Kidney (tissue), 14 donors: ENCODE results near the gene KCNB1. TPM values are rescaled to one million over a fixed set of nuclear protein-coding genes. Genes with fewer than 3 reads are reported as not detected.

Experiments
- DNase-seq, 5 donors: peaks; one replicate each; pipeline ENCODE4 v3.0.0-alpha.2; 2013 to 2020
- FAIRE-seq: peaks from 2 replicates; lab custom pipeline; 2012; peaks lifted over from hg19 to GRCh38; lab: Jason Lieb, UNC
- H3K27ac ChIP-seq, 2 donors: one replicate each; pipeline ENCODE4 v1.7.0; 2013; ENCODE audit warnings: low read depth in 2 of 2, low read length in 2 of 2, inconsistent platforms in 1 of 2
- H3K27me3 ChIP-seq: one replicate; pipeline ENCODE4 v1.7.1; 2013; ENCODE audit warnings: low read length, inconsistent platforms; ENCODE audit not compliant: control insufficient read depth, insufficient read depth
- H3K36me3 ChIP-seq, 3 donors: one replicate each; pipeline versions ENCODE4 v1.7.0 to v1.7.1; 2013; ENCODE audit warnings: low read length in 3 of 3, control low read depth in 1 of 3, inconsistent platforms in 1 of 3; ENCODE audit not compliant: insufficient read depth in 3 of 3, control insufficient read depth in 2 of 3
- H3K4me1 ChIP-seq, 3 donors: one replicate each; pipeline versions ENCODE4 v1.7.0 to v1.7.1; 2013; ENCODE audit warnings: low read length in 3 of 3, inconsistent platforms in 1 of 3, low read depth in 1 of 3; ENCODE audit not compliant: control insufficient read depth in 2 of 3, insufficient read depth in 2 of 3
- H3K4me3 ChIP-seq, 3 donors: one replicate each; pipeline versions ENCODE4 v1.7.0 to v1.8.1; 2013; ENCODE audit warnings: low read length in 3 of 3, control low read depth in 1 of 3, inconsistent platforms in 1 of 3
- H3K9ac ChIP-seq, 3 donors: one replicate each; pipeline versions ENCODE4 v1.7.0 to v1.7.1; 2013; ENCODE audit warnings: low read length in 3 of 3, control low read depth in 1 of 3, inconsistent platforms in 1 of 3
- H3K9me3 ChIP-seq, 3 donors: one replicate each; pipeline versions ENCODE4 v1.7.0 to v1.7.1; 2013; ENCODE audit warnings: low read length in 3 of 3, control low read depth in 1 of 3, inconsistent platforms in 1 of 3; ENCODE audit not compliant: control insufficient read depth in 2 of 3, insufficient read depth in 1 of 3
- CTCF ChIP-seq: IDR thresholded peaks from 3 replicates; pipeline ENCODE4 v1.5.1; 2012; ENCODE audit warnings: mild to moderate bottlenecking, moderate library complexity, borderline replicate concordance; ENCODE audit not compliant: insufficient read depth; ENCODE audit errors: extremely low read depth
- intact Hi-C: fragments of 100-400 bp; cut with DNase I; formaldehyde crosslinking; loops from one replicate; pipeline ENCODE4 v1.11.1; 2022
- polyA plus RNA-seq: library from polyadenylated mRNA; stranded (reverse); fragments of 350-450 nt; fragmentation: Illumina TruSeq; extraction: RNeasy Lipid Tissue Mini Kit (QIAGEN cat#74804); gene quantifications from one replicate; pipeline ENCODE4 v1.2.3, GENCODE V29; 2014; ENCODE audit warnings: low read depth, low replicate concordance; ENCODE audit not compliant: insufficient read depth
- total RNA-seq: library from RNA; stranded (reverse); fragmentation: NEBNext Ultra II Directional; extraction: Animal tissue kit (Norgen Biotek cat#: 25700); gene quantifications from one replicate; pipeline ENCODE4 v1.2.1, GENCODE V29; 2021
- donor health status: control.
- donor health status: control.
- donor health status: control.
- donor health status: control.
- donor health status: control.
- donor health status: DM: yes; HTN: yes; CAD: no.
- donor health status: Normal renal cell carcinoma (clear cell type).

KCNB1 gene
- total and polyA plus RNA-seq, 2 donors from 2014 or later: 0.26 to 1.2 TPM

- no peak for FAIRE-seq
- intact Hi-C loops: no loop called here
Measured at GRCh38 chr20:49408509-49409104, 73.9 kb downstream of the KCNB1 start.

GRCh38 chr20:49406666-49407065 lies 75.8 kb downstream of the KCNB1 start:
- no peaks in the 10 kb centered on the region for H3K27me3 ChIP-seq
- H3K9me3 ChIP-seq: no peaks in the 10 kb centered on the region
- TF ChIP-seq CTCF: no peak
- no peak overlapping the region for H3K27ac ChIP-seq
- no peak overlapping the region for H3K9ac ChIP-seq
- FAIRE-seq (no peak), DNase-seq (no peak)
- intact Hi-C loops: no loop called here
- no peak overlapping the region for H3K4me3 ChIP-seq
- H3K36me3 ChIP-seq: no peaks in the 10 kb centered on the region
- no peaks in the 10 kb centered on the region for H3K4me1 ChIP-seq

More at GRCh38 chr20:49408509-49409104, 73.9 kb downstream of the KCNB1 start:
- Histone ChIP-seq H3K36me3 (no peaks in the 10 kb centered on the region), H3K4me3 (no peak overlapping the region), H3K9ac (no peak overlapping the region), H3K27me3 (no peaks in the 10 kb centered on the region), H3K9me3 (no peaks in the 10 kb centered on the region), H3K27ac (no peak overlapping the region), H3K4me1 (no peaks in the 10 kb centered on the region)
- TF ChIP-seq CTCF: no peak
- no peak for DNase-seq

GRCh38 chr20:49405696-49406095 lies 76.8 kb downstream of the KCNB1 start:
- FAIRE-seq (no peak), DNase-seq (no peak)
- H3K27me3 ChIP-seq: no peaks in the 10 kb centered on the region
- H3K9me3 ChIP-seq: no peaks in the 10 kb centered on the region
- no peak overlapping the region for H3K27ac ChIP-seq
- intact Hi-C loops: no loop called here
- no peak for TF ChIP-seq CTCF
- no peak overlapping the region for H3K4me3 ChIP-seq
- no peak overlapping the region for H3K9ac ChIP-seq
- H3K36me3 ChIP-seq: no peaks in the 10 kb centered on the region
- H3K4me1 ChIP-seq: peaks cover 0 to under 1% (median 0%) of the 10 kb centered on the region in 3 donors
